GF-D8 (cell line): ENCODE measurements around the gene C1orf210.

Experiments used
- DNase-seq: peaks from one replicate; lab custom pipeline; 2025; lab: John Stamatoyannopoulos, UW

The C1orf210 gene

DNA sequence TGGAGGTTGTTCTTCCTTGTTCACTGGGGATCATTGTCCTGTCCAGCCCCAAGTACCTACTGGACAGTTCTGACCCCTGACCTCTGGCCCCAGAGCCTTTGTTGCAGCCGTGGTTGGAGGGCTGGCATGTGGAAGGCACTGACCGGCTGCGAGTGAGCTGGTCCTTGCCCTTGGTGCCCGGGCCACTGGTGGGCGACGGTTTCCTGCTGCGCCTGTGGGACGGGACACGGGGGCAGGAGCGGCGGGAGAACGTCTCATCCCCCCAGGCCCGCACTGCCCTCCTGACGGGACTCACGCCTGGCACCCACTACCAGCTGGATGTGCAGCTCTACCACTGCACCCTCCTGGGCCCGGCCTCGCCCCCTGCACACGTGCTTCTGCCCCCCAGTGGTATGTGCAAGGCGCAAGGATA, 26.8 kb upstream of the C1orf210 start:
- no peak for DNase-seq

DNA sequence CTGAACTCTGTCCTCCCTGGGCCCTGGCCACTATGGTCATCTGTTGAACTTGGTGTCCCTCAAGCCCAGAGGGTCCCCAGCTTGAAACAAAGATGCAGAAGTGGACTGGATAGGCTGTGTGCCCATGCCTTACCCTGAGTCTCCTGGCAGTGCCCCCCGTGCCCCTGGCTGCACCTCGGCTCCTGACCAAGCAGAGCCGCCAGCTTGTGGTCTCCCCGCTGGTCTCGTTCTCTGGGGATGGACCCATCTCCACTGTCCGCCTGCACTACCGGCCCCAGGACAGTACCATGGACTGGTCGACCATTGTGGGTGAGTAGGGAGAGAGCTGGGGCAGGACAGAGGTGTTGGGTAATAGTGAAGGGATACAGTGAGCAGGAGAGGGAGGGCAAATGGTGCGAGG, 26.1 kb upstream of the C1orf210 start:
- DNase-seq, result no peak

- DNase-seq, result no peak
These were observed 24.1 kb upstream of the C1orf210 start for GRCh38 chr1:43309405-43310025.

- DNase-seq, result no peak
These were observed 23.4 kb upstream of the C1orf210 start for GRCh38 chr1:43308635-43309404.

GRCh38 chr1:43307458-43308158, 22.2 kb upstream of the C1orf210 start:
- no peak for DNase-seq

- no peak for DNase-seq
These were observed 21.5 kb upstream of the C1orf210 start for GRCh38 chr1:43306688-43307457.

DNA sequence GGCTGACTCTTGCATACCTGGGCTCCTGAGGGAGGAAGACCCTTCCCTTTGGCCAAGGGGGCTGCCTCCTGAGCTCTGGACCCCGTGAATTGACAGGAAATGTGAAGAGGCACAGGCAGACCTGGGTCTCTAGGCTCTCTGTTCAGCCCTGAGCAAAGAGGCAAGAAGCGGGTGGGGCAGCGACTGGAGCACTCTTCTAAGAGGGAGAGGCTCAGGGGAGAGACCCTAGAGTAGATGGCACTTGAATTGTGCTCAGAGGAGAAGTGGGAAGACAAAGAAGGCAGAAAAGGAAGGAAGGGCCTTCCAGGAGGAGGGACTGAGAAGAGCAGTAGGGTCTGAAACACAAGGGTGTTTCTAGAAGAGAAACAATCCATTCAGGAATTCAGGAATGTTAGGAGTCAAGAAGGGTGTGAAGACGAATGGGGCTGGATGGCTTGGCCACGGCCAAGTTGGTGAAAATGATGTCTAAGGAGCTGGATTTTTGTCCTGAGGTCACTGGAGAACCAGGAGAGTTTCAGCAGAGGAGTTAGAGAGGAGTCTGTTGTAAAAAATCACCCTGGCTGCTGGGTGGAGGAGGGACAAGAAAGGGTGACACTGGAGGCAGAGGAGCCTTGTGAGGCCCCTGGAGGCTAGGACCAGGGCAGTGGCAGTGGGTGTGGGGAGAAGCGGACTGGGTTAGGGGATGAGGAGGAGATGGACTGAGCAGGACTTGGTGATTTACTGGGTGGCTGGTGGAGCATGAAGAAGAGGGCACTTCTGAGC, 20.7 kb upstream of the C1orf210 start:
- no peak for DNase-seq

- DNase-seq, result no peak
These were observed 20.1 kb upstream of the C1orf210 start for GRCh38 chr1:43305461-43305860.

GRCh38 chr1:43304771-43305300, 19.5 kb upstream of the C1orf210 start:
- no peak for DNase-seq

- DNase-seq, result no peak
These were observed 18.9 kb upstream of the C1orf210 start for GRCh38 chr1:43304314-43304681.

DNA sequence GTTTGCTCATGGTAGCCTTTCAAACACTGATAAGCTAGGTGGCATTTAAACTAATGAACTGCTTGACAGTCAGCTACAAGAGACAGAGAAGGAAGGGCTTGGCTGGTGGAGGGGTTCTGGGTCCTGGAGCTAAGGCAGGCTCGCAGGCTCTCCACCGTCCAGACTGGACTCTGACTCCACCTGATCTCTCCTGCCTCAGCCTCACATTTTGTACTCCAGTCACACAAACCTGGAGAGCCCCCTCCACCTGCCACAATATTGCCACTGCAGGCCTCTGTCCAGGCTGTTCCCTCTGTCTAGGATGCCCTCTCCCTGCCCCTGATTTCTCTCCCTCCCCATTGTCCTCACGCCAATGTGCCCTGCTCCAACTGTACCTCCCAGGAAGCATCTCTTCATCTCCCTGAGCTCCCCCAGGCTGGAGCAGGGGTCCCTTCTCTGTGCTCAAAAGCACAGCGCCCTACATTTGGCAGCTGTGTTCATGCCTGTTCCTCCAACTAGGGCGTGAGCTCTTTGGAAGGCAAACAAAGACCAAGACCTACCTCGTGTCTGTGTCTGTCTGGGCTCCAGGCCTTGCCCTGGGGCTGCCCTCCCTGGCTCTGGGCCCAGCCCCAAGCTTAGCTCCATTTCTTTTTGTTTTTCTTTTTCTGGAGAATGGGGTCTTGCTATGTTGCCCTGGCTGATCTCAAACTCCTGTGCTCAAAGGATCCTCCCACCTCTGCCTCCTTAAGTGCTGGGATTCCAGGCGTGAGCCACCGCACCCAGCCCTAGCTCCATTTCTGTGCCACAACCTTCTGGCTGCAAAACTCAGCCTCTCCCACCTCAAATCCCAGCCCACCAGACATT, 18.3 kb upstream of the C1orf210 start:
- no peak for DNase-seq

DNA sequence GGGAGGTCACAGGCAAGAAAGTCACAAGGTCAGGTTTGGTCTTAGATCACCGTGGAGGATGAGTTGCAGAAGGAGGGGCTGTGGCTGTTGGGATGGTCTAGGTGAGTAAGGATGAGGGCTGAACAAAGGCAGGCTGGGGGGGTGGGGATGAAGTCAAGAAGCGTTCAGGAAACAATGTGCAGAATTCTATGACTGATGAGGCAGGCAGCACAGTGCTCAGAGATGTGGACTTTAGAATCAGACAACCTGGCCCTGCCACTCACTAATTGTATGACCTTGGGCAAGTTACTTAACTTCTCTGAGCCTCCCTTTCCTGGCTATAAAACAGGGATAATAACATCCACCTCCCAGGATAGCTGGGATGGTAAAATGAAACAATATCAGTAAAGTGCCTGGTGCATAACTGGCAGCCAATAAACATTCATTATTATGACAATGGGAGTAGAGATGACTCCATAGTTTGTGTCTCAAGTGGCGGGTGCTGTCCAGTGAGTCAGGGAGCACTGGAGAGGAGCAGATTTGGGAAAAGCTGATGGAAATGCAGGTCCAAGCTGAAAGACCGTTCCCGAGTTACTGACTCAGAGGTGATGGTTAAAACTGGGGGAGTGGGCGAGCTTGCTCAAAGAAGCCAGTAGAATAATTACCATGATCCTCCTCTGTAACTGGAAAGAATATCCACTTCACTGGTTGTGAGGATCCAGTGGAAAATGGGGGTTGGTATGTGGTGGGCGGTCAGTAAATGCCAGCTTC, 17.5 kb upstream of the C1orf210 start:
- no peak for DNase-seq

DNA sequence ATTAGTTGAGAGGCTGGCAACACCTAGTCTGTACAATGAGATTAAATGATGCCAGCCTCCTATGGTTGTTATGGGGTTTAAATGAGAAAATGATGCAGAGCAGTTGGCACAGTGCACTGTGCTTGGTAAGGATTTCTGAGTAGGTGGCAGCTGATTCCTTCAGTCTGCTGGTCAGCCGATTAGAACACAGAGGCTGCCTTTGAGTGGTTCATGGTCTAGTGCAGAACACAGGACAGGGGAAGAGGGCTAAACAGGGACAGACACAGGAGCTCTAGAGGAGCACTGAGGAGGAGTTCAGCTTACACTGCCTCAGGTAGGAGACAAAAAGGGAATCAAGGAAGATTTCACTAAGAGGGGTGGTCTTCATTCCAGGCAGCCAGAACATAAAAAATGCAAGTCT, 16.8 kb upstream of the C1orf210 start:
- no peak for DNase-seq

DNA sequence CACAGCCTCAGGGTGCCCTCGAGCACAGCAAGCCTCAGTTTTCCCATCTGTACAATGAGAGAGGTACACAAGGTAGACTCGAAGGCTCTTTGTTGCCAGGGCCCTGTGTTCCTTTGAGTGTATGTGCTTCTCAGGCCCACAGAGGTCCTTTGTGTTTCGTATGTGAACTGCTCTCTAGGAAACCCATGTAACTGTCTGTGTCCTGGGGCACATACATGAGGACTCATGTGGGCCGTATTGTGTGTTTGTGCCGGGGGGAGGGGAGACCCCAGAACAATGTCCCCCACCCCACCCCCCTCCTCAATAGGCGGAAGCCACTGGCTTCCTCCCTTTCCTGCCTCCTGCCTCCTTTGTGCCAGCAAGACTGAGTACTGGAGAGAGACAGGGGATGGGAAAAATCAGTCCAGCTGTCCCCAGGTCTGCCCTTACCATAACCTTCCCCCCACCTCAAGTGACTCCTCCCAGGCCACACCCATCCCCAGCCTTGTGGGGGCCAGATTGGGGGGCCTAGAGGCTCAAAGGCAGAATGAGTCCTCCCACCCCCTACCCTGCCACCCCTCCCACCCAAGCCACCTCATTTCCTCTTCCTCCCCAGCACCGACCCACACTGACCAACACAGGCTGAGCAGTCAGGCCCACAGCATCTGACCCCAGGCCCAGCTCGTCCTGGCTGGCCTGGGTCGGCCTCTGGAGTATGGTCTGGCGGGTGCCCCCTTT, 15.2 kb upstream of the C1orf210 start, which contains the start of gene TIE1:
Gene TIE1 (plus strand): TSS at position 605 of the 717 bp plus-strand sequence. CDS start 90 bp downstream, at position 695.
- no peak for DNase-seq

DNA sequence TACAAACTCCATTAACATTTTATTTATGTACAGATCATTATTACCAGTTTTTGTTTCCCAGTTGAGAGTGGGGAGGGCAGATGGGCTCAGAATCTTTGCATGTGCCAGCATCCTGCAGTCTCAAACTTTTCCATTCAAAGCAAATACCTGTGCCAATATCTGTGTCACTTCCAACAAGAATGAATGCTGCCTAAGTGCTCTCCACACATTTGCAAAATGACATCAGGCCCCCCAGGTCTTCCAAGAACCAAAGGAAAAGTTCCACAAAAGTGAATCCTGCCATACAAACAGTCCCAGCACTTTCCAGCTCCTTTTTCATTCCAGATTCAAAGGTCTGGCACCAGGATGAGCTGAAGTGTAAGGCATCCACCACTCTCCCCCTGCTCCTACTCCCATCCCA, 13.7 kb upstream of the C1orf210 start:
- no peak for DNase-seq

DNA sequence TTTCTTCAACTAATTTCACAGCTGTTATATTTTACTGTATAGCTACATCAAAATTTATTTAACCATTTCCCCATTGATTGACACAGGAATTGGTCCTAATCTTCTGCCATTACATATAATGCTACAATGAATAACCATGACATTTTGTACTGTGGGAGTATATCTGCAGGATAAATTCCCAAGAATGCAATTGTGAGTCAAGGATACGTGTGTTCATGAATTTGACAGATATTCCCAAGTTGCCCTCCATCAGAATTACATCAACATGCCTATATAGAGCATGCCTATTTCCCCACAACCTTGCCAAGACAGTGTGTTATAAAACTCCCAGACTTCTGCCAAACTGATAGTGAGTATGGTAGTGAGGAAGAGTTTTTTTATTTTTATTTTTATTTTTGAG, 12.7 kb upstream of the C1orf210 start:
- no peak for DNase-seq

- no peak for DNase-seq
These were observed 10.8 kb upstream of the C1orf210 start for GRCh38 chr1:43296207-43296606.

- DNase-seq, result no peak
These were observed 9.4 kb upstream of the C1orf210 start for GRCh38 chr1:43294761-43295160.
